Activated naive CD4-positive, alpha-beta T cell treated with anti-CD3 and anti-CD28 coated beads, Interleukin-2, amount 50 U/mL, for 16 hours (primary cell): ENCODE measurements around the gene LRRC27.

Experiments
- DNase-seq: peaks from one replicate; pipeline ENCODE4 v3.0.0-alpha.2; 2020

Gene LRRC27

DNA sequence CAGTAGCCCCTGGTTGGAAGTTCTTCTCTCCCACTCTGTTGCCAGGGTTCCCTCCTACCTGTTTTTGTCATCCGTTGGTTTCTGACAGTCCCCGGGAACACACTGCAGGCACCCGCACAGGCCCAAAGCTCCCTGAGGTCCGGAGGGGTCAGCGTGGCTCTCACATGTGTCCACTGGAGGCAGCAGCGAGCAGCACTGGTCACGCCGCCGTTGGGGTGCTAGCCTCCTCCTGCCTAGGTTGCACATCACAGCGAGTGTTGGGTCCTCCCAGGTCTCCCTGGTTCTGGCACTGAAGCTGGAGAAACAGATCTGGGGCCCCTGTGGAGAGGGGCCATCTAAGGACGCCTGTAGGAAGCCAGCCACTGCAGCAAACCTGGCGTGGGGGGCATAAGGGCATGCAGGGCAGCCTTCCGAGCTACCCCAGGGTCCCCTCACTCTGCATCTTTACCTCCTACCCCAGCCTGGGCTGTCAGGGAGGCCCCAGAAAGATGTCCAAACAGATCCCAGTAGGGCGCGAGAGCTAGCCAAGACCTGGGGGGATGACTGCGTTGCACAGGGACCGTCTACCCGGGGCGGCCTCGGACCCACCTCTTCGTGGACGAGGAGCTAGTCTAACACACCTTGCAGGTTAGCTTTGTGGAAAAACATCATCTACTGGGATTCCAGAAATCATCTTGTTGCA, 28.9 kb downstream of the LRRC27 start:
- peak; percentile 34 for DNase-seq

DNA sequence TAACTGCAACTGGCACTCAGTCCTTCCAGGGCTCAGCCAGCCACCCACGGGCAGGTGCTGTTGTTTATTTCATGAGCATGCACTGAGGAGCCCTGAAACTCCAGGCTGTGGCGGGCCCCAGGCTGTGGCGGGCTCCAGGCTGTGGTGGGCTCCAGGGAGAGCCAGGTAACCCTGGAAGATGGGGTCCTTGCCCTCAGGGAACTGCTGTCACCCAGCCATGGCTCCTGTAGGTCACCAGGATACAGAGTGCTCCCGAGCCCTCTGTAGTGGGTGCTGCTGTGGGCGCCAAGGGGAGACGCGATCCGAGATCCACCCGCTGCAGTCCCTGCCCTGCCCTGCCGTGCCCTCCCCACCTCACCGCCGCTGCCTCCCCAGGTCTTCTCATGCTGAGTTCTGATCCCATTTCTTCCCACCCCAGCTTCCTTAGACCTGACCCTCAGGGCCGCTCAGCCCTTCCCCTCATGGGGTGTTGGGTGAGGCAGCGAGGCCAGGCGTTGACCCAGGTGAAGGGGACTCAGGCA, 29.6 kb downstream of the LRRC27 start:
- no peak for DNase-seq

DNA sequence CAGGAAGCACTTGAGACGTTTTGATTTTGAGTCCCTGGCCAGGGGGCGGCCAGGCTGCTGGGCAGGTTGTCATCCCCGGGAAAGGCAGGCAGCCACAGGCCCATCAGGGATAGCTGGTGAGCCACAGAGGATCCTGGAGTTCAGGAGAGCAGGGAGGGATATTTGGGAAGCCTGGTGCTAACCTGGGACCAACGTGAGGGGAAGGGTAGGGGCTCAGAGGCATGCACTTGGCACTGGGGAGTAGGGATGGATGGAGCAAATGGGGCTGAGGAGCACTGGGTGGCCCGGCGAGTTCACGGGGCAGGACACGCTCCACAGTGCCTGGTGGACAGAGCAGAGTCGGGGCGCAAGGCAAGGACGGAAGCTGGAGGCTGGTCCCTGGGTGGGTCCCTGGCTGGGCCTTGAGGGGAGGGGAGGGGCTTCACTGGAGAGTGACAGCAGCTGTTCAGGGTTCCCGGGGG, 30.2 kb downstream of the LRRC27 start:
- no peak for DNase-seq

DNA sequence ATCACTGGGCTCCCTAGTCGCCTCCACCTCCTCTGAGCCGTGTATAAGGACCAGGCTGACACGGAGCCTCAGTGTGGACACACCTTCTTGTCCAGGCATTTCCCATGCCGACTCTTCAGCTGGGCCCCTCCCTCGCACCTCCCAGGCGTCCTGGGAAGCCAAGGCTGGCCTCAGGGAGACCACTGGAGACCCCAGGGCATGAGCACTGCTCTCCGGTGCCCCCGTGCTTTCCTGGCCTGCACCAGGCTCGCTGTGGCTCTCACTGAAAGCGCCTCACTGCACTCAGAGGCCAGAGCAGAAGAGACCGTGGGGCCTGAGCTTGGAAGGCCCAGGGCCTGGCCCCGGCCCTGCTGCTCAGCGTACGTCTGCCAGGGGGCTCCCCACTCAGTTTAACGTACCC, 31.4 kb downstream of the LRRC27 start:
- DNase-seq: no peak

DNA sequence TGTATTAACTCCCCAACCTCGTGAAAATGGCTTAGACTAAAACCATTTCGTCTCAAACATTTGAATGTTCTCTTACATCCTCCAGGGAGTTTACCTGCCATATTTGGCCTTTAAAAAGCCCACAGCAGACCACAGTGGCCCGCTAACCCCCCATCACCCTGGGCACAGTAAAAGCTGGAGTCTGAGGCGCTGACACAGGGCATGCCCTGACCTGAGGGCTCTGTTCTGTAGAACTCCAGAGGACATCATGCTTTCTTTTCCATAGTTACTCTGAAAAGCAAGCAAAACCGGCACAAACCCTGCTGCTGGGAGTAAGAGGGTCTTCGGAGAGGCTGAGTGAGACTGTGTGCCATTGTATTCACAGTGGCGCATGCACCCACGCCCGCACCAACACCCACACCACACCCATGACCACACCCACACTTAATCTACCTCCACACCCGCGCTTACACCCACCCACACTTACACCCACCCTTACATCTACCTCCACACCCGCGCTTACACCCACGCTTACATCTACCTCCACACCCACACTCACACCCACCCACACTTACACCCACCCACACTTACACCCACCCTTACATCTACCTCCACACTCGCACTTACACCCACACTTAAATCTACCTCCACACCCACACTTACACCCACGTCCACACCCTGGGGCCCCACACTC, 32.1 kb downstream of the LRRC27 start:
- peak; percentile 41 for DNase-seq

DNA sequence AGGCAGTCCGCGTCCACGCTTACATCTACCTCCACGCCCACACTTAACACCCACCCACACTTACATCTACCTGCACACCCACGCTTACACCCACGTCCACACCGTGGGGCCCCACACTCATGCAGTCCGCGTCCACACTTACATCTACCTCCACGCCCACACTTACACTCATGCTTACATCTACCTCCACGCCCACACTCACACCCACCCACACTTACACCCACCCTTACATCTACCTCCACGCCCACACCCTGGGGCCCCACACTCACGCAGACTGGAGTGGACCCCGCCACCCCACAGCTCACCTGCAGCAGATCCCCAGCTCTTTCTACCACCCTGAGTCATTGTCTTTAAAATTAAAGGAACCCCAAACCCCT, 32.6 kb downstream of the LRRC27 start:
- peak; percentile 64 for DNase-seq

DNA sequence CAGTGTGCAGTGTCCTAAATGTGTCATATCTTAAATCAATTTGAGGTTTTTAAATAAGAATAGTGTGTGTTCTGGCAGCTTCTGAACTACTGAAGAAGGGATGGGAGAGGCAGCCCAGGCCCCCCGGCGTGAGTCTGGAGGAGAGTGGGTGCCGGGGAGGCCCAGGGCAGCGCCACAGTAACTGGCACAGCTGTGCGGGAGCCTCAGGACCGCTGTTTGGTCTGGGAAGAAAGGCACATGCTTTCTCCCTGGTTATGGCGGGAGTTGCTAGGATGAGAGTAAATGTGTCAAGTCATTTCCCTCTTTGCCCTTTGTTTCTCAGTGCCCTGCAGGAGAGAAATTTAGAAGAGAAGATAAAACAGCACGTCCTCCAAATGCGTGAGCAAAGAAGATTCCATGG, 33.1 kb downstream of the LRRC27 start:
- DNase-seq: no peak

DNA sequence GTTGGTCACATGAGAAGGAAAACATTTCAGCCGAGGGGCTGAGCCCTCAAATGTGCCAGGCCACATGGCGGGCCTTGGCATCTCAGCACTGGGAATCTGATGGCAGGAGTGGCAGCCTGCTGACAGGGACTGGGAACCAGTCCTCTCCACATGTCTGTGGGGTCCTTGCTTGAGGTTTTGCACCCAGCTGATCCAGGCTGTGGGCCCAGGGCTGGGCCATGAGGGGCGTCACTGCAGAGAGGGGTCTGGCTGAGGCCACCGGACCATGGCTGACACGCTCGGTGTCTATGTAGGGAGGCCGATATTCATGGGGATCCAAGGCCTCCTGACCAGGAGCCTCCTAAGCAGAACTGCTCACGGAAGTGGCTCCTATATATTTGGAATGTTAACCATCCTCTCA, 34.0 kb downstream of the LRRC27 start:
- no peak for DNase-seq

DNA sequence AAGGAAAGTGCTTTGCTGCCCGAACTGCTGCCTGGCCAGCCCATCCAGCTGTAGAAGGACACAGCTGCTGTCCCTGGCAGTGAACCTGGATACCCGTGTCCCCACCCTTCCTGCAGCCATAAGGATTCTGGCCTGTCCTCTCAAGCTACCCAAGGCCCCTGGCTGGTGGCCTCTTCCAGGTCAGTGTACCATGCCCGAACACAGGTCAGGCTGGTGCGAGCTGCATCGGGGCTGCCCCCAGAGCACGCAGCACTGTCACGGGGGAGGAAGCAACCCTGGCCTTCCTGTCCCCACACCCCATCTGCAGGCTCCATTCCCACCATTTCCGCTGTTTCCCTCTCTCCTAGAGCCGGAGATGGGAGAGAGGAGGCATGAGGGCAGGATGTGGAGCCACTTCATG, 34.5 kb downstream of the LRRC27 start:
- DNase-seq: no peak

DNA sequence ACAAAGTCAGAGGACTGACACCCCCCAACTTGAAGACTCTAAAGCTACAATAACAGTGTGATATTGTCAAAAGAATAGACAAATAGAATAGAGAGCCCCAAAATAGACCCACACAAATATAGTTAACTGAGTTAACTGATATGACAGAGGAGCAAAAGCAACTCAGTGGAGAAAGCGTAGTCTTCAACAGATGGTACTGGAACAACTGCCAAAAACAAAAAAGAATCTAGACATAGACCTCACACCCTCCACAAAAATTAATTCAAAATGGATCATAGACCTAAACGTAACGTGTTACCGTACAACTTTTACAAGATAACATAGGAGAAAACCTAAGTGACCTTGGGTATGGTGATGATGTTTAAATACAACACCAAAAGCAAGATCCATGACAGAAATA, 36.4 kb downstream of the LRRC27 start:
- DNase-seq: no peak

DNA sequence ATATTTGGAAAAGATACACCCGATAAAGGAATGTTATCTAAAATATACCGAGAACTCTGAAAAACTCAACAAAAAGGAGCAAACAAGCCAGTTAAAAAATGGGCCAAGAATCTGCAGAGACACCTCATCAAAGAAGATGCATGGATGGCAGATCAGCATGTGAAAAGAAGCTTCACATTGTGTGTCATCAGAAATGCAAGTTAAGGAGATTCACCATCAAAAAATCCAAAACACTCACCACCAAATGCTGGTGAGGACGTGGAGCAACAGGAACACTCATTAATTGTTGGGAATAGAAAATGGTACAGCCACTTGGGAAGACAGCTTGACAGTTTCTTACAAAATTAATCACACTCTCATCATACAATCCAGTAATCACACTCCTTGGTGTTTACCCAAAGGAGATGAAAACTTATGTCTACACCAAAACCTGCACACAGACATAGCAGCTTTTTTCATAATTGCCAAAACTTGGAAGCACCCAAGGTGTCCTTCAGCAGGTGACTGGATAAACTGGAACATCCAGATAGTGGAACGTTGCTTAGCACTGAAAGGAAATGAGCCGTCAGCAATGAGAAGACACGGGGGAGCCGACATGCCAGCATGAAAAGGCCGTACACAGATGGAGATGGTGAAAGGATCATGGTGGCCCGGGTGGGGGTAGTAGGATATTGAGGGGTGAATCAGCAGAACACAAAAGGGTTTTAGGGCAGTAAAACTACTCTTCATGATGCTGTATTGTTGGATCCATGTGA, 37.1 kb downstream of the LRRC27 start:
- DNase-seq: no peak

DNA sequence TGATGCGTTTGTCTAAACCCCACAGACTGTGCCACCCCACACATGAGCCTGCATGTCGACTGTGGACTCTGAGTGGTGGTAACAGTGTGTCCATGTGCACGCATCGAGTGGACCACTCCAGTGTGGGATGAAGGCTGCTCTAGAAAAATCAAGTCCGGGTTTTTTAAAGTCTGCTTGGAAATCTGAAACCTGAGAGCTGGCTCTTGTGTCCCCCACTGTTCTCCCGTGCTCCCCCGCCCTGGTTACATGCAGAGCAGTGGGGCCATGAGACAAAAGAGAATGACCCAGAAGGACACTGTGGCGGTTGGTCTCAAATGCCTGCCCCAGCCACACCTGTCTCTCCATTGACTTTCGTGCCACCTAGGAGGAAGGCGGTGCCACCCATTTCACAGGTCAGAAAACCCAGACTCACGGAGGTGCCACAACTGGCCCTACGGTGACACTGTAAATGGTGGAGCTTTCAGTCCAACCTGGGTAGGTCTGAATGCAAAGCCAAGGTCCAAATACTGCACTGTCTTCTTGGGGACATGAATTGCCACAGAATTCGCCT, 37.7 kb downstream of the LRRC27 start:
- DNase-seq: no peak

DNA sequence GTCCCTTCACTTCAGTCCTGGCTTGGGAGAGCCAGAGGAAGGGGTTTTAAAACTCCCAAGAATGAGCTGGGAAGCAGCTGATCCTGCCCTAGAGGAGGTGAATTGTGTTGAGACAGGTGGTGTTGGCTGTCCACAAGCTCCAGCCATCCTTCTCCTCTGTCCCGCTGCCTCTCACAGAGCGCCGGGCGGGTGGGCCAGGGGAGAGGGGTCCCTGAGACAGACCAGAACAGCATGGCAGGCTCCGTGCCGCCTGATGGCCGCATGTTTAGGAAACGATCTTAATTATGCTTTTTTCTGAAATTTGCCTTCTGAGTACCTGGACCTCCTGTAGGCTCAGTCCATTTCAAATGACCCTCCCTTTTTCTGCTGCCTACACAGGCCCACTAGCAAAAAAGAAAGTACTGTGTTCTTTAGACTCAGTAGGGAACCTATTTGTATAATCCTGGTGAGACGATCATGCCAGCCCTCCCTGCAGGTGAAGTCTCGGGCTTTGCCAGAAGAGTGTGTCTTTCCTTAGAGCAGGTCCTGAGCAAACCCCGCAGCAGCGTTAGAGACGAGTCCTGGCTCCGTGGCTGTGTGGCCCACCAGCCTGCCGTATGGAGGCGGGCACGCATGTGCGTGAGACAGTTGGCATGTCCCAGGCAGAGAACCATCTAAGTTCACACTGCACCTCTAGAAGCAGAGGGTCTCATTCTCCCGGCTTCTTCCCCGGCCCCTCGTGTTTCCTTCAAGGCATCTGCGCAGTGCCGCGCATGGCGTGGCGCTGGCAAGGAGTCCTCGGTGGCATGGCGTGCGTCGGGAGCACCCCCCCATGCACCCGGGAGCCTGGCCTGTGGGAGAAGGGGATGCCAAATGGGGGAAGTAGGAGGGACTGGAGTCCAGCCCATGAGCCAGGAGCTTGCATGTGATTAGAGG, 38.7 kb downstream of the LRRC27 start:
- DNase-seq: no peak

DNA sequence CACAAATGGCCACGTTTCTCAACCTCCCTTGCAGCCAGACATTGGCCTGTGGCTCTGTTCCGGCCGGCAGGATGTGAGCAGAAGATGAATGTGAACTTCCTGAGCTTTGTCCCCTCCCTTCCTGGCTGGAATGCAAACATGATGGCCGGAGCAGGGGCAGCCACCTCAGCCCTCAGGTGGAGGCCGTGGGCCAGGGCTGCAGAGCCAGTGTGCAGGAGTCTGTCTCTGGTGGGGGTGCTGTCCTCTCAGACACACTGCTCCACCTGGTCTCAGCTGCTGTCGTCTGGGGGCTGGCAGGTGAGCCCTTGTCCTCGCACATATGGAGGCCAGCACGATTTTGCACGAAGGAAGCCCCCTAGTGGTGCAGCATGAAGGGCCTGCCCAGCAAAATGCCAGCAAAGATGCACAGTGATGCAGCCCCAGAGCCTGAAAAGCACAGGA, 39.7 kb downstream of the LRRC27 start:
- DNase-seq: no peak

DNA sequence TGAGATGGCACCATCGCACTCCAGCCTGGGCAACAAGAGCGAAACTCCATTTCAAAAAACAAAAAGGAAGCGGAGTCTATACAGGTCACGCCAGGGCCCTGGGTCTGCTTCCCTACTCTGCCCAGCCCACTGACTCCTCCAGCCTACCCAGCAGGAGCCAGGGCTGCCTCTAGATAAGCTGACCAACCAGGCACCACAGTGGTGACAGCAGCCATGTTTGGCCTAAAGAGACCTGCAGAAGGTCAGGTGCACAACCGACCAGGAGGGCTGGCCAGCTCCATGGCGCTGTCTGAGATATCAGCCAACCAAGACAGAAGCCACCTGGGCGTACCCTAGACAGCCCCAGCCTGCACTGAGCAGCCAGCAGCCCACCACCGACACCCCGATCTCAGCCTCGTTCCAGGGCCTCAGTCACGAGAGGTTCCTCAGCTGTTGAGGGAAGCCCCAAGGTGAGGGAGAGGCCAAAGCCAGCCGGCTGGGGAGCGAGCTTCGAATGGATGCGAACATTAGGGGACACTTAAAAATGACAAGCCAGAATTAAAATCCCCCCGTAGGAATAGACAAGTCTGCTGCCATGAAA, 40.6 kb downstream of the LRRC27 start:
- no peak for DNase-seq

DNA sequence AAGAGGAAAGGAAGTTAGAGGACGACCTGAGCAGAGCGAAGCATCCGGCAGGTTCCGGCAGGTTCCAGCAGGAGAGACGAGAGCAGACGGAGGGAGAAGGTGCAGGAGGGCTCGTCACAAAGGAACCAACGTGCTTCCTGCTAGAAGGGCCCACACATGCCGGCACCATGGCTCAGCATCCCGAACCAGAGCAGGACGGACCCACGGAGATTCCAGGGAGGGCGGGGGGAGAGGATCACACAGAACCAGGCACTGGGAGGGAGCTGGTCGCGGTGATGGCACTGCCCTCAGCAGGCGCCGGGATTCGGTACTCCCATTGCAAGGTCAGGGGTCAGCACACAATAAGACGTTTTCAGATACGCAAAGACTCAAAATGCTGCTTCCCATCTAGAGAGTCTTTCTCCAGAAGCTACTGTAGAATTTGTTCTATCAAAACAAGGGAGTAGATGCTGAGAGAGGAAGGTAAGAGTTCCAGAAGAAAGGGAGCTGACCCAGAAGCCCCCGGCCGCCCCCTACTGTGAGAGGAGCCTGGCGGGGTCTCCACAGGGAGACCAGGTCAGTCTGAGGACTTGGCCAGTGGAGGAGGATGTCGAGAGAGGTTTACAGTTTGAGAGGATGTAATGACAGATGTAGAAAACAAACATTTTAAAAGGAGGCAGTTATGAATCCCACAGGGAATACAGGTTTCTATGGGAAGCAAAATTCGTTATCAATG, 41.4 kb downstream of the LRRC27 start:
- no peak for DNase-seq

DNA sequence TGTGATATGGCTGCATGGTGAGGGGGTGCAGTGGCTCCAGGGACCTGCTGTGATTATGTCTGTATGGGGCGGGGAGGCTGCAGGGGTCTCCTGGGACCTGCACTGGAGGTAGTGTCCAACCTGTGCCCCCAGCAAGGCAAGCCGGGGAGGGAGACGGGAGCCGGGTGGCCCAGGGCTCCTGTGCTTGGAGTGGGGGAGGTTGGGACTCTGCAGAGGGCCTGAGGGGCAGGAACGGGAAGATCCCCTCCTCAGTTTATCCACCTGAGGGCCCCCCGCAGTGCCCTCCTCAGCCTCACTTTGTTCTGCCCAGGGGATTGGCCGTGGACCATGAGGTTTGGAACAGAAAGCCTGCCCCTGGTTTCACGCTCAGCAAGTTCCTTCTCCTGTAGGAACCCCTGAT, 42.2 kb downstream of the LRRC27 start:
- DNase-seq: no peak

DNA sequence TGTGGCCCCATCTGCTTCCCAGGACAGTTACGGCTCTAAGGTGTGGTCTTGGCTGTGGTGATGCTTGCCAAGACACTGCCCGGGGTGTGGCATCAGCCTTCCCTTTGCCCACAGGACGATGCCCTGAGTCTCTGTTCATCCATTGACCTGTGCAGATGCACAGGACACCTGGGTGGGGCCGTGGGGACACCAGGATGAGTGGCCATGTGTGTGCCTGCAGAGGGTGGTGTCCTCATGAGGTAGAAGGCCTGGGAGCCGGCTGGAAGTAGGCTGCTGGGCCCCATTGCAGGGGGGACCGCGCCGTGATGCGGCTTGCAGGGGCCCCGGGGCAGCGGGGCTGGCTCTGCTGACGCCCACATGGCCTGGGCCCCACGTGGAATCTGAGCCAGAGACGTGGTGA, 42.6 kb downstream of the LRRC27 start:
- no peak for DNase-seq

DNA sequence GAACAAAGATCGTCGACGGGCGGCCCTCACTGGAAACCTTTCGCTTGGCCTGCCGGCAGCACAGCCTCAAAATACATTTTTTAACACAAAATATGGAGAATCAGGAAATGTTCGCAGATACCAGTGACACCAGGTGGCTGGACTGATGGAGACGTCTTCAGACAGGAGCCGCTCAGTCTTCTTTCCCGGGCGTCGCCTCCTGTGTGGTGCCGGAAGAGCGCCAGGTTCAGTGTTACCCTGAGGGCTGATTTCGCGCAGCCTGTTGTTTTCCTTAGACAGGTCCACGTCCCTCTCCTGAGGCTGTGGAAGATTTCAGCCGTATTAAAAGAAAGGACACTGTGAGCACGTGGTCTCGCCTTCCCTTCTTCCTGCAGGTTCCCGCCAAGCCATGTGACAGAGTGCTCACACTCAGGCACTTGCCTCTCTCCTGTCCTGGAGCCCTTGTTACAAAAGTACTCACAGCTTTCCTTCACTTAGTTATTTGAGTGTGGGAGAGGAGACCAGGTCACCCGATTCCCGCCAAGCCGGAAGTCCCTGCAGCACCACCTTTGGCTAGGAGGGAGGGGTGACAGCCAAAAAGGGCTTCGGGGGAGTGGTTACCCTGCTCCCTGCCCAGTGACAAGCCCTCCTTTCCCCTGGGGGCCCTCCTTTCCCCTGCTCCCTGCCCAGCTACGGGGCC, 43.3 kb downstream of the LRRC27 start:
- DNase-seq: no peak

DNA sequence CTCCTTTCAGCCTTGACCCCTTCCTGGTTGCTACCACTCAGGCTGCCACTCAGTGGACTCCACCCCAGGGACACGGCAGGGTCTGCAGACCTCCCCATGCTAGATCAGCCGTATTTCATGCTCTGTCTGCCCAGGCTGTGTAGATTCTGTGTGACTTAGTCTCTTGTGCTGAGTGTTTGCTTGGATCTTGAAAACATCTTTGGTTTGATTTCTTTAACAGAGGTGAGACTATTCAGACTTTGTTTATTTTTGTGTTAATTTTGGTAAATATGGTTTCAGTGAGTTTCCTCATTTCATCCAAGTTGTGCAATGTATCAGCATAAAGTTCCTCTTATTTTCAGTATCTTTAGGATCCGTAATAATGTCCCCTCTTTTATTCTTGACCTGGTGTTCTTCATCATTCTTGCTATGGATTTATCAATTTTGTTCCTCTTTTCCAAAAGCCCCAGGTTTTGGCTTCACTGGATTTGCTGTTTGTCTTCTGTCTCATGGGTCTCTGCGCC, 43.9 kb downstream of the LRRC27 start:
- no peak for DNase-seq
